ENCODE measurements around the gene CFAP45. TPM values are rescaled to one million over a fixed set of nuclear protein-coding genes. Genes with fewer than 3 reads are reported as not detected.

The CFAP45 gene
- under 1 TPM in 1 of 2 experiments, not detected in 1; 0.67 TPM for total RNA-seq
- under 1 TPM; 0.15 to 0.52 TPM for polyA plus RNA-seq

- Mint-ChIP-seq H3K4me3 (peak within 1 kb of the TSS in 1 of 8 donors; percentile 26), H3K27ac (peak within 1 kb of the TSS in 4 of 7 donors; percentile 15 to 59 (median 37)), H3K27me3 (peaks cover 0 to 2% of the 10 kb centered on the region in 2 donors), H3K9me3 (peaks cover 0 to 2% (median 0%) of the 10 kb centered on the region in 8 donors), H3K4me1 (peaks cover 0 to 6% (median under 1%) of the 10 kb centered on the region in 4 donors), H3K36me3 (no peaks in the 10 kb centered on the region)
- POLR2A ChIA-PET (ENCODE audit: partially characterized antibody) = interaction anchor here (1.0 kb wide), 2 partner anchors 24 to 25 kb away, joined by 3 to 4 read pairs; partner anchors contain the start of gene TAGLN2
- intact Hi-C loops (cut with micrococcal nuclease) = no loop called here
- CTCF ChIA-PET (ENCODE audit: partially characterized antibody) = interaction anchor here (0.8 to 1.3 kb wide), 5 partner anchors 8 to 107 kb away, joined by 4 to 6 read pairs (median 5); no protein-coding TSS in a partner anchor
- H3K27ac ChIP-seq (ENCODE audit: low read depth, low read length) = no peak within 1 kb of the TSS
- no peaks in the 10 kb centered on the region for H3K36me3 ChIP-seq (ENCODE audit: insufficient read depth, low read length)
- DNase-seq = no peak
- no peaks in the 10 kb centered on the region for H3K9me3 ChIP-seq (ENCODE audit: control insufficient read depth in 1 of 2, low read length in 2 of 2)
- H3K4me1 ChIP-seq (ENCODE audit: insufficient read depth, low read length) = no peaks in the 10 kb centered on the region
- no peaks in the 10 kb centered on the region for H3K27me3 ChIP-seq (ENCODE audit: insufficient read depth, low read length)
- no peak within 1 kb of the TSS for H3K4me3 ChIP-seq (ENCODE audit: low read length in 2 of 2)
Measured at GRCh38 chr1:159900086-159900680, at the start of gene CFAP45. Gene CFAP45, minus strand, starts transcription at chr1:159900165. Its CDS starts 67 bp downstream, at chr1:159900098.

- H3K4me1 ChIP-seq (ENCODE audit: insufficient read depth, low read length) = peaks cover 13% of the 10 kb centered on the region
- intact Hi-C loops (cut with micrococcal nuclease) = no loop called here
- peaks cover 12% of the 10 kb centered on the region for H3K27me3 ChIP-seq (ENCODE audit: insufficient read depth, low read length)
- no peak for DNase-seq
- Mint-ChIP-seq H3K4me3 (no peak overlapping the region), H3K9me3 (no peaks in the 10 kb centered on the region), H3K4me1 (peaks cover 8 to 12% (median 10%) of the 10 kb centered on the region in 4 donors), H3K27me3 (peaks cover 33 to 34% of the 10 kb centered on the region in 2 donors), H3K27ac (no peak overlapping the region), H3K36me3 (no peaks in the 10 kb centered on the region)
- no peaks in the 10 kb centered on the region for H3K9me3 ChIP-seq (ENCODE audit: control insufficient read depth in 1 of 2, low read length in 2 of 2)
- ChIA-PET CTCF (ENCODE audit: partially characterized antibody) (interaction anchor here (1.0 kb wide), 1 partner anchor 10 kb away, joined by 3 read pairs; no protein-coding TSS in a partner anchor), POLR2A (ENCODE audit: partially characterized antibody) (no interaction called here)
- H3K27ac ChIP-seq (ENCODE audit: low read depth, low read length) = no peak overlapping the region
- no peak overlapping the region for H3K4me3 ChIP-seq (ENCODE audit: low read length in 2 of 2)
- H3K36me3 ChIP-seq (ENCODE audit: insufficient read depth, low read length) = no peaks in the 10 kb centered on the region
Measured at GRCh38 chr1:159949123-159949522, 49.2 kb upstream of the CFAP45 start.

- peaks cover 8 to 12% (median 10%) of the 10 kb centered on the region in 4 donors for H3K4me1 Mint-ChIP-seq
- no peak overlapping the region for H3K27ac ChIP-seq (ENCODE audit: low read depth, low read length)
- H3K4me1 ChIP-seq (ENCODE audit: insufficient read depth, low read length) = peaks cover 13% of the 10 kb centered on the region
- H3K4me3 Mint-ChIP-seq = no peak overlapping the region
- ChIA-PET POLR2A (ENCODE audit: partially characterized antibody) (no interaction called here), CTCF (ENCODE audit: partially characterized antibody) (interaction anchor here (1.1 to 3.0 kb wide), 2 partner anchors 9 to 55 kb away, joined by 3 to 18 read pairs; no protein-coding TSS in a partner anchor)
- H3K27me3 Mint-ChIP-seq = peaks cover 36% of the 10 kb centered on the region in 2 donors
- no peak overlapping the region for H3K4me3 ChIP-seq (ENCODE audit: low read length in 2 of 2)
- H3K27ac Mint-ChIP-seq = peak overlapping the region in 1 of 7 donors; percentile 52
- H3K27me3 ChIP-seq (ENCODE audit: insufficient read depth, low read length) = peaks cover 21% of the 10 kb centered on the region
- H3K9me3 Mint-ChIP-seq = no peaks in the 10 kb centered on the region
- intact Hi-C loops (cut with micrococcal nuclease) = no loop called here
- H3K36me3 ChIP-seq (ENCODE audit: insufficient read depth, low read length) = no peaks in the 10 kb centered on the region
- no peaks in the 10 kb centered on the region for H3K36me3 Mint-ChIP-seq
- no peaks in the 10 kb centered on the region for H3K9me3 ChIP-seq (ENCODE audit: control insufficient read depth in 1 of 2, low read length in 2 of 2)
- no peak for DNase-seq
Measured at GRCh38 chr1:159947942-159948341, 48.0 kb upstream of the CFAP45 start.

DNA sequence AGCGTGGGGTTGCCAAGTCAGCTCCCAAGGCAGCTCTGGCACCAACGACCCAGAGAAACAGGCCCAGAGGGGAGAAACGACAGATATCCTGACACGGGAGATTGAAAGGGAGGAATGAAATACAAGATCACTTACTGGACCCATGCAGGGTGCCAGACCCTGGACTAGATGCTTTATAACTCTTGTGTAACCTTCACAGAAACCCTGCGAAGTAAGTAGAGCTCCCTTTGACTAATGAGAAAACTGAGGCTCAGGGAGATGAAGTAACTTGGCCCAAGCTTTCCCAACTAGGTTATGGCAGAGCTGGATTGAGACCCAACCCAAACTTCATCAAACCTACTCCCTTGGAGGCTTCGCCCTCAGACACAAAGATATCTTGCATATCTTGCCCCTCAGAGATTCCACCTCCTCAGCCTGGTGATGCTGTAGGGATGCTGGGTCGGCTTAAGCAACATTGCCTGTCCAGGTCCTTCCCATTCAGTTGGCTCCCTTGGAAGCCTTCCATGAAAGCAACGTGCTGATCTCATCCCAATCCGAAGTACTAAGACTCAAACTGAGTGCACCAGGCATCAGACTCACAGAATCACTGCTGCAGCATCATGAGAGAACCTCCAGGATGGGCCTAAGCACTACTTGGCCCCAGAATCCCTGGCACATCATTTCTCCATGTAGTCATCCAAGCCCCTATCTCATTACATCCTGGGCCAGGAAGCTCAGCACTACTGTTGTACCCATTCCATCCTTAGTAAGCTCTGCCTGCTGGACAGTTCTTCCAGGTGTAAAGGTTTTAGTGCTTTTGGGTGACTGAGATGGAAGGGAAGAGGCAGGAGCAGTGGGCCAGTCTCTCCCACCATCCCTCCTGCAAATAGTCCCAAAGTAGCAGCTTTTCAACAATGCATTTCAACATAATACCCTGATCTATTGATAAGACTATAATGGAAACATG, 46.5 kb upstream of the CFAP45 start:
- ChIA-PET CTCF (ENCODE audit: partially characterized antibody) (interaction anchor here (0.6 to 3.0 kb wide), 16 partner anchors 9 to 257 kb away, joined by 3 to 18 read pairs (median 3); no protein-coding TSS in a partner anchor), POLR2A (ENCODE audit: partially characterized antibody) (interaction anchor here (1.3 to 1.8 kb wide), 3 partner anchors 10 to 166 kb away, joined by 3 to 17 read pairs (median 5); partner anchors contain the start of genes DUSP23 and TAGLN2)
- Histone ChIP-seq H3K27ac (ENCODE audit: low read depth, low read length) (no peak overlapping the region), H3K4me3 (ENCODE audit: low read length in 2 of 2) (no peak overlapping the region), H3K4me1 (ENCODE audit: insufficient read depth, low read length) (peaks cover 13% of the 10 kb centered on the region), H3K36me3 (ENCODE audit: insufficient read depth, low read length) (no peaks in the 10 kb centered on the region), H3K27me3 (ENCODE audit: insufficient read depth, low read length) (peaks cover 21% of the 10 kb centered on the region), H3K9me3 (ENCODE audit: control insufficient read depth in 1 of 2, low read length in 2 of 2) (no peaks in the 10 kb centered on the region)
- Mint-ChIP-seq H3K27me3 (peaks cover 28 to 36% of the 10 kb centered on the region in 2 donors), H3K36me3 (no peaks in the 10 kb centered on the region), H3K9me3 (no peaks in the 10 kb centered on the region), H3K27ac (no peak overlapping the region), H3K4me3 (peak overlapping the region in 7 of 8 donors; percentile 17 to 65 (median 42)), H3K4me1 (peaks cover 8 to 12% (median 10%) of the 10 kb centered on the region in 4 donors)
- intact Hi-C loops (cut with micrococcal nuclease) = no loop called here
- no peak for DNase-seq

DNA sequence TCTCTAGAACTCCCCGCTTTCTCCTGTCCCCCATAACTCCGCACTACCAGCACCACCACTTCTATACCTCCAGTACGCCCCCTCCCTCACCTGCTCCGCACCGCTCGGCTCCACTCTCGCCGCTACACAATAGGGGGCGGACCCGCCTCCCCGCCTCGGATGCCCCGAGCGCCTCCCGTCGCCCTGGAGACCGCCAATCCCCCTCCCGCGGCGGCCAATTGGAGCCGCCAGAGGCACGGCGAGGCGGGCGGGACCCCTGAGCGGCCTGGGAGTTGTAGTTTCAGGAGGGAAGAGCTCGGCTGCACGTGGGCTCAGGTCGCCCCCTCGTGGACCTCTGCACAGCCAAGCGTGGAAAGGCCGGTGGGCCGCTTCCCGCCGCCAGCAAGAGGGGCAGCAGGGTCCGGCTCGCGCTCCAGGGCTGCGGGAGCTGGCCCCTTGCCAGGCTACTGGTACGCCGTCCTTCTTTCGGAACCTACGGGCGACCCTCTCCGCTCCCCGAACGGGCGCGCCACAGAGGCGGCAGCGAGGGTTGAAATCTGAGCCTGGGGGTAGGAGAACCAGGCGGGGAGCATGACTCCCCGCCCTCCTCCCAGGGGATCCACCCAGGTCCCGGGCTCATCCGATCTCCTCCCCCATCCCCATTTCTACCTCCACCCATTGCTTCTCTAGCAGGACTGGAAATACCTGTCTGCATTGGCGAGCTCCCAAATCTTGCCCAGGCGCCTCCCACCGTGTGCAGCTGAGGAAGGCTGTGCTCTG, 45.7 kb upstream of the CFAP45 start, which contains the start of gene IGSF9:
TSS of gene IGSF9 (minus strand) at position 131 of the 759 bp plus-strand sequence. CDS start 2,159 bp downstream, outside the sequence.
- Mint-ChIP-seq H3K36me3 (no peaks in the 10 kb centered on the region), H3K9me3 (no peaks in the 10 kb centered on the region), H3K27me3 (peaks cover 25 to 35% of the 10 kb centered on the region in 2 donors), H3K4me3 (peak within 1 kb of the TSS; percentile 32 to 86 (median 68)), H3K27ac (peak within 1 kb of the TSS in 3 of 7 donors; percentile 12 to 87 (median 65)), H3K4me1 (peaks cover 8 to 12% (median 10%) of the 10 kb centered on the region in 4 donors)
- CTCF ChIA-PET (ENCODE audit: partially characterized antibody) = interaction anchor here (0.6 to 3.0 kb wide), 14 partner anchors 8 to 258 kb away, joined by 3 to 18 read pairs (median 3); no protein-coding TSS in a partner anchor
- Histone ChIP-seq H3K9me3 (ENCODE audit: control insufficient read depth in 1 of 2, low read length in 2 of 2) (no peaks in the 10 kb centered on the region), H3K27me3 (ENCODE audit: insufficient read depth, low read length) (peaks cover 21% of the 10 kb centered on the region), H3K4me3 (ENCODE audit: low read length in 2 of 2) (peak within 1 kb of the TSS in 1 of 2 donors; percentile 38), H3K36me3 (ENCODE audit: insufficient read depth, low read length) (no peaks in the 10 kb centered on the region), H3K27ac (ENCODE audit: low read depth, low read length) (no peak within 1 kb of the TSS), H3K4me1 (ENCODE audit: insufficient read depth, low read length) (peaks cover 13% of the 10 kb centered on the region)
- intact Hi-C loops (cut with micrococcal nuclease) = loop anchor here (1.0 to 2.0 kb wide), 5 partner anchors 9 to 165 kb away; partner anchors contain the start of genes DUSP23 and TAGLN2
- POLR2A ChIA-PET (ENCODE audit: partially characterized antibody) = interaction anchor here (1.3 to 1.8 kb wide), 3 partner anchors 9 to 165 kb away, joined by 3 to 17 read pairs (median 5); partner anchors contain the start of genes DUSP23 and TAGLN2
- peak; percentile 68 to 79 (median 71) for DNase-seq
